MM.1S (cell line): ENCODE results near the gene ZBTB24.

Experiments
- CTCF ChIP-seq: fragments of 300-600 bp; sonication (generic); IDR thresholded peaks from 2 replicates; pipeline ENCODE4 v1.5.1; 2016; ENCODE audit warnings: antibody characterized with exemption, low read length, mixed read lengths
- EZH2 ChIP-seq: fragments of 300-600 bp; sonication (generic); optimal IDR thresholded peaks from 2 replicates; pipeline ENCODE3; 2017; ENCODE audit warnings: low read depth, mild to moderate bottlenecking, antibody characterized with exemption, low read length, mixed read lengths
- EZH2phosphoT487 ChIP-seq: fragments of 300-600 bp; sonication (generic); IDR thresholded peaks from 2 replicates; pipeline ENCODE4 v1.6.1; 2018; ENCODE audit warnings: antibody characterized with exemption, low read length

- TF ChIP-seq EZH2, result no peak
- TF ChIP-seq CTCF, result no peak
- TF ChIP-seq EZH2phosphoT487, result no peak
These were observed 29.2 kb downstream of the ZBTB24 start for GRCh38 chr6:109453594-109454495.
